ENCODE results near the gene DAZ3. TPM values are rescaled to one million over a fixed set of nuclear protein-coding genes. Genes with fewer than 3 reads are reported as not detected.
"Not testable (repeated sequence)": the region's sequence is repeated elsewhere in the genome, so short reads cannot be mapped to it uniquely, and the experiment has no call there.

The DAZ3 gene, protein sequence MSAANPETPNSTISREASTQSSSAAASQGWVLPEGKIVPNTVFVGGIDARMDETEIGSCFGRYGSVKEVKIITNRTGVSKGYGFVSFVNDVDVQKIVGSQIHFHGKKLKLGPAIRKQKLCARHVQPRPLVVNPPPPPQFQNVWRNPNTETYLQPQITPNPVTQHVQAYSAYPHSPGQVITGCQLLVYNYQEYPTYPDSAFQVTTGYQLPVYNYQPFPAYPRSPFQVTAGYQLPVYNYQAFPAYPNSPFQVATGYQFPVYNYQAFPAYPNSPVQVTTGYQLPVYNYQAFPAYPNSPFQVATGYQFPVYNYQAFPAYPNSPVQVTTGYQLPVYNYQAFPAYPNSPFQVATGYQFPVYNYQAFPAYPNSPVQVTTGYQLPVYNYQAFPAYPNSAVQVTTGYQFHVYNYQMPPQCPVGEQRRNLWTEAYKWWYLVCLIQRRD
- total RNA-seq, result not detected in 2 replicates

DNA sequence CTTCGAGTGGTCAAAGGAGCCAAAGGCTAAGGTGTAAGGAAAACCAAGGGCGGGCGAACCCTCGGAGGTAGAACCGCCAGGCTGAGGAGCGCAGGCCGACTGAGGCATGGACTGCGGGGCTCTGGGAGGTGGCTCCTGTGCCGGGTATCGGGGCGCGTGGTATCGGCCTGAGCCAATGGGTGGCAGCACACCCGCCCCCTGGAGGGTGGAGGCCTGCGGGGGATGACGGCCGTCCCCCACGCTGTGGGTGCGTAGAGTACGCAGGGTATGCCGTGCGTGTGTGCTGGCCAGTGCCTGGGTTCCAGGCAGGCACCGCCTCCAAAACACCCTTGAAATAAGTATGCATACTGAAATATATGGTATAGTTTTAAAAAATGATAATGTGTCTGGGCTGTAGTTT, at the start of gene DAZ3:
Gene DAZ3, minus strand, starts transcription at position 101 of the 400 bp plus-strand sequence. CDS start 208 bp downstream, outside the sequence.
- DNase-seq (ENCODE audit: low read depth in 2 of 2), result not testable (repeated sequence)

DNA sequence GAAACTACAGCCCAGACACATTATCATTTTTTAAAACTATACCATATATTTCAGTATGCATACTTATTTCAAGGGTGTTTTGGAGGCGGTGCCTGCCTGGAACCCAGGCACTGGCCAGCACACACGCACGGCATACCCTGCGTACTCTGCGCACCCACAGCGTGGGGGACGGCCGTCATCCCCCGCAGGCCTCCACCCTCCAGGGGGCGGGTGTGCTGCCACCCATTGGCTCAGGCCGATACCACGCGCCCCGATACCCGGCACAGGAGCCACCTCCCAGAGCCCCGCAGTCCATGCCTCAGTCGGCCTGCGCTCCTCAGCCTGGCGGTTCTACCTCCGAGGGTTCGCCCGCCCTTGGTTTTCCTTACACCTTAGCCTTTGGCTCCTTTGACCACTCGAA, 20.4 kb upstream of the DAZ3 start, which contains the start of gene DAZ4:
Gene DAZ4, plus strand, starts transcription at position 301 of the 400 bp plus-strand sequence. CDS start 208 bp downstream, outside the sequence.
- not testable (repeated sequence) for DNase-seq (ENCODE audit: low read depth in 2 of 2)

DNA sequence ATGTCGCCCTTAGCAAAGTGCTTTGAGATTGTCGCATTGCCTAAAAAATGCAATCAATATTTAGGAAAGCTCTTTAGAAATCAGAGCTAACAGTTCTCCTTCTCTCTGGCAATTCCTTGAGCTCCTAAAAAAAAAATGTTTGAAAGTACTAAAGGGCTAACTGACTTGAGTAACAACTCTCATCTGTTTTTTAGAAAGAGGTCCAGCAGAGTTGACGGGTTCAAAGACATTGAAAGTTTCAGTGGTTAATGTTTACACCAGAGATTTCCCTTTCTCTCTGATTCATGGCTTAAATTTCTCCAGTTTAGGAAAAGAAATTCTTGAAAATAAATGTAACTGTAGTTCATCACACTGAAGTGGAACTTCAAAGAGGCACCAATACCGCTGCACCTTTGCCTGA, 11.9 kb upstream of the DAZ3 start:
- DNase-seq (ENCODE audit: low read depth in 2 of 2), result not testable (repeated sequence)

DNA sequence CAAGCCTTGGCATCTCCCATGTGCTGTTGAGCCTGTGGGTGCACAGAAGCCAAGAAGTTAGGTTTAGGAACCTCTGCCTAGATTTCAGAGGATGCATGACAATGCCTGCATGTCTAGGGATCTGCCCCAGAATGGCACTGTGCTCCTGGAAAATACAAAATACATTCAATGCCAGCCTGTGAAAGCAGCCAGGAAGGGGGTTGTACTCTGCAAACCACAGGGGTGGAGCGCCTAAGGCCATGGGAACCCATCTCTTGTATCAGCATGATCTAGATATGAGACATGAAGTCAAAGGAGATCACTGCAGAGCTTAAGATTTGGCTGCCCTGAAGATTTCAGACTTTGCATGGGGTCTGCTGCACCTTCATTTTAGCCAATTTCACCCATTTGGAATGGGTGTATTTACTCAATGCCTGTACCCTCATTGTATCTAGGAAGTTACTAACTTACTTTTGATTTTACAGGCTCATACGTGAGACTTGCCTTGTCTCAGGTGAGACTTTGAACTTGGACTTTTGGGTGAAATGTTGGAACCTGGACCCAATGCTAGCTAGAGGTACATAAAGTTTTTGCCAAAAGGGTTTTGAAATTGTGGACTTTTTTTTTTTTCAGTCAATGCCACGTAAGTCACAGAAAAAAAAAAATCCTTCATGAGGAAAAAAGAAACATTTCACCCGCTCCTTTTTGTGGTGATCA, 11.1 kb upstream of the DAZ3 start:
- not testable (repeated sequence) for DNase-seq (ENCODE audit: low read depth in 2 of 2)

DNA sequence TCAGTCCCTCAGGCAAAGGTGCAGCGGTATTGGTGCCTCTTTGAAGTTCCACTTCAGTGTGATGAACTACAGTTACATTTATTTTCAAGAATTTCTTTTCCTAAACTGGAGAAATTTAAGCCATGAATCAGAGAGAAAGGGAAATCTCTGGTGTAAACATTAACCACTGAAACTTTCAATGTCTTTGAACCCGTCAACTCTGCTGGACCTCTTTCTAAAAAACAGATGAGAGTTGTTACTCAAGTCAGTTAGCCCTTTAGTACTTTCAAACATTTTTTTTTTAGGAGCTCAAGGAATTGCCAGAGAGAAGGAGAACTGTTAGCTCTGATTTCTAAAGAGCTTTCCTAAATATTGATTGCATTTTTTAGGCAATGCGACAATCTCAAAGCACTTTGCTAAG, 8.6 kb upstream of the DAZ3 start:
- DNase-seq (ENCODE audit: low read depth in 2 of 2), result not testable (repeated sequence)

Other genes starting within 250 kb of the DAZ3 start
- gene BPY2B, start 195.4 kb downstream of the DAZ3 start, total RNA-seq, result not detected in 2 replicates
- not detected in 2 replicates for gene DAZ4, start 20.5 kb upstream of the DAZ3 start, total RNA-seq
- not detected in 2 replicates for gene BPY2C, start 238.7 kb upstream of the DAZ3 start, total RNA-seq

Measured in dermis microvascular lymphatic vessel endothelial cell (primary cell).